ENCODE measurements around the gene BLID. TPM values are rescaled to one million over a fixed set of nuclear protein-coding genes. Genes with fewer than 3 reads are reported as not detected.

BLID gene
- total RNA-seq, 1 donor from 2014 or later = not detected

DNA sequence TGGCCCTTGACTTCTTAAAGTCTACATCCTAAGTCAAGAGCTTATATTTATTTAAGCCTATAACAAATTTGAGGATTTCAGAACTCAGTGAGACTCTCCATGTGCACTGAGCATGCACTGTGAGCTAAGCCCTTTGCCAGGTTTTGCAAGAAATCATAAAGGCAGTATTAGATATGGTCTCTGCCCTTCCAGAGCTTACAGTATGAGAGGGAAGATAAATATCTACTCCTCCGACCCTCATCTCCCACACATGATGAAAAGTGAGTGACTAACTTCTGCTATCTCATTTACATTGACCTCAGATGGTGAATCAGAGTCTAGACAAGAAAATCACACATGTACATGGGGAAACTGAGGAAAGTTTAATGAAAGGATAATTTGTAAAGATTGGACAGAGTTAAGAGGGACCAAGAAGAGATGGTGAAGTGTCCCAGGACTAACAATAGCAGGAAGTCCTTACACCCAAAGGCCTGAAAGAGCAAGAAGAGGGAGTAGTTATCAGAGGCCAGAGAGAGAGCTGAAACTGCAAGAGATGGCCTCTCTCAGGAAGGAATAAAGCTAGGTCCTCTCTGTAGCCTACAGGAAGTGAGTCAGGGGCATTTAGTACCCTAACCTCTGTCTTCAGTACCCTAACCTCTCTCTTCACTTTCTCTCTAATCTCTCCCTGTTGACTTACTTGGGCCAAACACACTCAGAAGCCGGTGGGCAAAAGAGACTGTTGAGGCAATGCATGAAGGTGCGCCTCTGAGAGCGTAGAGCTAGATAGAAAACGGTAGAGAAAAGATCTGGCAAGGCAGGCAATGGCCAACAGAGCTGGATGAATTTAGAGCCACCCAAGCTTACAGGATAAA is 23.0 kb upstream of the BLID start:
- Mint-ChIP-seq H3K9me3 (peaks cover 2% of the 10 kb centered on the region), H3K27ac (ENCODE audit: unreplicated experiment) (no peak overlapping the region), H3K4me1 (peaks cover 45% of the 10 kb centered on the region), H3K36me3 (ENCODE audit: low read depth) (no peaks in the 10 kb centered on the region), H3K4me3 (no peak overlapping the region), H3K27me3 (ENCODE audit: low read depth) (no peaks in the 10 kb centered on the region)
- no peak for DNase-seq (ENCODE audit: low read depth, low spot score)
- TF ChIP-seq, protein P1, sequence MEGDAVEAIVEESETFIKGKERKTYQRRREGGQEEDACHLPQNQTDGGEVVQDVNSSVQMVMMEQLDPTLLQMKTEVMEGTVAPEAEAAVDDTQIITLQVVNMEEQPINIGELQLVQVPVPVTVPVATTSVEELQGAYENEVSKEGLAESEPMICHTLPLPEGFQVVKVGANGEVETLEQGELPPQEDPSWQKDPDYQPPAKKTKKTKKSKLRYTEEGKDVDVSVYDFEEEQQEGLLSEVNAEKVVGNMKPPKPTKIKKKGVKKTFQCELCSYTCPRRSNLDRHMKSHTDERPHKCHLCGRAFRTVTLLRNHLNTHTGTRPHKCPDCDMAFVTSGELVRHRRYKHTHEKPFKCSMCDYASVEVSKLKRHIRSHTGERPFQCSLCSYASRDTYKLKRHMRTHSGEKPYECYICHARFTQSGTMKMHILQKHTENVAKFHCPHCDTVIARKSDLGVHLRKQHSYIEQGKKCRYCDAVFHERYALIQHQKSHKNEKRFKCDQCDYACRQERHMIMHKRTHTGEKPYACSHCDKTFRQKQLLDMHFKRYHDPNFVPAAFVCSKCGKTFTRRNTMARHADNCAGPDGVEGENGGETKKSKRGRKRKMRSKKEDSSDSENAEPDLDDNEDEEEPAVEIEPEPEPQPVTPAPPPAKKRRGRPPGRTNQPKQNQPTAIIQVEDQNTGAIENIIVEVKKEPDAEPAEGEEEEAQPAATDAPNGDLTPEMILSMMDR (conservative IDR thresholded peaks at IDR 0.05) = no peak

DNA sequence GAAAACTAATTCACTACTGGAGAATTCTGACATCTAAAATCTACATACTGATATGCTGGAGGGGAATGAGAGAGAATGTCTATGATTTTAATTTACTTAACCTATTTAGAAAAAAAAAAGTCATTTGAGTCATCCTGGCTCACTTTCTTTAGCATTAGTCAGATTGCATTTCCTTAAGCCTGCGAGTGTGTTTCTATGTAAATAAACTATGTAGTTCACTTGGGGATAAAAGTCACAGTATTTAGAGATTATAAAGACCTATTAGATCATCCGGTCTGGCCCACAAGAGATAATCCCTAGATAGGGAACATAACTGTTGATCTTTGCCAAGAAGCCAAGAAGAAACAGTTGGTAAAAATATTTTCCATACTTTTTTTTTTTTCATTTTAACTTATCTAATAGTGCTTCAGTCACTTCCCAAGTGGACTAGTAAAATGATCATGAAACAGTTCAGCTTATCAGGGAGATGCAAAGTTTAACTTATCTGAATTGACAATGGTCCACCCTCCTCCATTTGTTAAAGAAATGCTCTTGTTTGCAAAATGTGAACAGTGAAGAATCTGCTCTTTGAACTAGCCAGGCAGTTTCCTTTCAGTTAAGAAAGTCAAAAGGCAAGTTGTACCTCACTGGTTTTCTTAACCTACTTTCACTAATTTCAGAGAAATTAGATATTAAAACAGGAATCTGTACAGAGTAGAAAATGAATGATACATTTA is 21.2 kb upstream of the BLID start:
- TF ChIP-seq, protein P1 (conservative IDR thresholded peaks at IDR 0.05) = no peak
- Mint-ChIP-seq H3K36me3 (ENCODE audit: low read depth) (no peaks in the 10 kb centered on the region), H3K27me3 (ENCODE audit: low read depth) (no peaks in the 10 kb centered on the region), H3K4me3 (no peak overlapping the region), H3K9me3 (peaks cover 2% of the 10 kb centered on the region), H3K4me1 (peaks cover 39% of the 10 kb centered on the region), H3K27ac (ENCODE audit: unreplicated experiment) (no peak overlapping the region)
- DNase-seq (ENCODE audit: low read depth, low spot score) = no peak

DNA sequence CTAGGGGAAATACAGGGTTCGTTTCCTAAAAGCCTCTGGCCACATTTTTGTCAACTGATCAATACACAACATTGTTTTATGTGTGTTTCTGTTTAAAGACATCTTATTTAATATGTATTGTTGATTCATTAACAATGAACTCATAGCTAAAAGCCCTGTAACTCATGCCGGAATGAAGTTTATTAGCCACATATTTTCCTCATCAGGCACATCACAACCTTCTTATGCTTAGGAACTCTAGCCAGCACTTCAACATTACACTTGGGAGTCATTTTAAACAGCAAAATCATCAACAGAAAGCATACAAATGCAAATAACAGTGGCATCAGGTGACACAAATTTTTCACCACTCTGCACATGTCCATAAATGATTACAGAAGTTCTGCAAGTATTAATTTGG is 15.1 kb upstream of the BLID start:
- H3K9me3 Mint-ChIP-seq = peaks cover 3% of the 10 kb centered on the region
- TF ChIP-seq, protein P1 (conservative IDR thresholded peaks at IDR 0.05) = no peak
- no peak for DNase-seq (ENCODE audit: low read depth, low spot score)
- peaks cover 22% of the 10 kb centered on the region for H3K4me1 Mint-ChIP-seq
- H3K36me3 Mint-ChIP-seq (ENCODE audit: low read depth) = no peaks in the 10 kb centered on the region
- H3K4me3 Mint-ChIP-seq = no peak overlapping the region
- no peaks in the 10 kb centered on the region for H3K27me3 Mint-ChIP-seq (ENCODE audit: low read depth)
- no peak overlapping the region for H3K27ac Mint-ChIP-seq (ENCODE audit: unreplicated experiment)

DNA sequence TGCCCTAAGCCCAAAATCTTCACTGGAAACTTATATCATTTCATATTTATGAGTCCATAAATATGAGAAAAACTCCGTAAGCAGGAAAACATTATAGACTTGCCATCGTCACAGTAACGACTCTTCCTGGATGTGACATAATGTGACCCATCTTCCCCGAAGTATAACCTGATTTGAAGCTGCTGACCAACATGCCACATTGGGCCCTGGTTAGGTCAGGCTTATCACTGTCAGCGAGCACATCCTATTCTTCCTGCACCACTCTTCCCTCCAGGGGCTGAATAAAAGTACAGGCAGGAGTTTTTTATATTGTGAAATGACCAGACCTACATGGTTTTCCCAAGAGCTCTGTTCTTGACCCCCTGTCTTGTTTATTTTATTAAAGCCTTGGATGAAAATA is 12.1 kb upstream of the BLID start:
- peaks cover 24% of the 10 kb centered on the region for H3K4me1 Mint-ChIP-seq
- H3K9me3 Mint-ChIP-seq = peaks cover 3% of the 10 kb centered on the region
- no peak overlapping the region for H3K4me3 Mint-ChIP-seq
- no peak overlapping the region for H3K27ac Mint-ChIP-seq (ENCODE audit: unreplicated experiment)
- TF ChIP-seq, protein P1 (conservative IDR thresholded peaks at IDR 0.05) = no peak
- H3K36me3 Mint-ChIP-seq (ENCODE audit: low read depth) = no peaks in the 10 kb centered on the region
- no peak for DNase-seq (ENCODE audit: low read depth, low spot score)
- no peaks in the 10 kb centered on the region for H3K27me3 Mint-ChIP-seq (ENCODE audit: low read depth)

DNA sequence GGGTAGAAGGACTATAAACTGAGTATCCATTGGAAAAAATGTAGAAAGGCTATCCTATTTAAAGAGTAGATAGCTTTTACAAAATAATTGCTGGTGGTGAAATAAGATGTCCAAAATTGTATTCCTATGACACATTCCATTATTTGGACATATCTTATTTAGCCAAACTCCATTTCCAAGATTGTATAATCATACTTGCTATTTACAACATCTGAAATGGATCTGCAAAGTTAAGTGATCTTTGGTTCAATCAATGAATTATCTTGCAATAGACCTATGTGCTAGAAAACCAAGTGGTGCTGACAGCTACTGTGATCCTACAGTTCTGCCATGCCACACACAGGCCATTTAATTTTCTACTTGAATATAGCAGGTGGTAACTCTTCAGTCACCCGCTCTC is 11.0 kb upstream of the BLID start:
- no peak for DNase-seq (ENCODE audit: low read depth, low spot score)
- Mint-ChIP-seq H3K4me1 (peaks cover 24% of the 10 kb centered on the region), H3K9me3 (peaks cover 3% of the 10 kb centered on the region), H3K4me3 (no peak overlapping the region), H3K27me3 (ENCODE audit: low read depth) (no peaks in the 10 kb centered on the region), H3K27ac (ENCODE audit: unreplicated experiment) (no peak overlapping the region), H3K36me3 (ENCODE audit: low read depth) (no peaks in the 10 kb centered on the region)
- TF ChIP-seq, protein P1 (conservative IDR thresholded peaks at IDR 0.05) = no peak
